ENCODE measurements around the gene ARHGAP6.

The ARHGAP6 gene

DNA sequence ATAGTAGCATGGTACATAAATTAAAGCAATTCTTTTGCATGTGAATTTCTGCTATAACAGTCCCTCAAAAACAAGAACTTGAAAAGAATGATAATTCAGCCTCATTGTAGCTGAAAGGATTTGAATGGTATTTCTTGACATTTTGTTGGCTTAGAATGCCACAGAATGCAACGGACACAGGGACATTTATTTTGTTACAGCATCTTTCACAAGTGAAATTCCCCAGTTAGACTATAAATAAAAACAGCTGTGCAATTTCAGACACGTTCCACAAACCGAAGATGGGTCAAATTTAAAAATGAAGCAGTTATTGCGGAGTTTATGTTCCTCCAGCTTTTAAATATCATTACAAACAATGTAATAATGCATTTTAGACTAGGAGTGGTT lies 455.3 kb downstream of the ARHGAP6 start:
- no peak for DNase-seq (ENCODE audit: low spot score)
- TF ChIP-seq, protein P1, sequence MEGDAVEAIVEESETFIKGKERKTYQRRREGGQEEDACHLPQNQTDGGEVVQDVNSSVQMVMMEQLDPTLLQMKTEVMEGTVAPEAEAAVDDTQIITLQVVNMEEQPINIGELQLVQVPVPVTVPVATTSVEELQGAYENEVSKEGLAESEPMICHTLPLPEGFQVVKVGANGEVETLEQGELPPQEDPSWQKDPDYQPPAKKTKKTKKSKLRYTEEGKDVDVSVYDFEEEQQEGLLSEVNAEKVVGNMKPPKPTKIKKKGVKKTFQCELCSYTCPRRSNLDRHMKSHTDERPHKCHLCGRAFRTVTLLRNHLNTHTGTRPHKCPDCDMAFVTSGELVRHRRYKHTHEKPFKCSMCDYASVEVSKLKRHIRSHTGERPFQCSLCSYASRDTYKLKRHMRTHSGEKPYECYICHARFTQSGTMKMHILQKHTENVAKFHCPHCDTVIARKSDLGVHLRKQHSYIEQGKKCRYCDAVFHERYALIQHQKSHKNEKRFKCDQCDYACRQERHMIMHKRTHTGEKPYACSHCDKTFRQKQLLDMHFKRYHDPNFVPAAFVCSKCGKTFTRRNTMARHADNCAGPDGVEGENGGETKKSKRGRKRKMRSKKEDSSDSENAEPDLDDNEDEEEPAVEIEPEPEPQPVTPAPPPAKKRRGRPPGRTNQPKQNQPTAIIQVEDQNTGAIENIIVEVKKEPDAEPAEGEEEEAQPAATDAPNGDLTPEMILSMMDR (IDR thresholded peaks at IDR 0.05; ENCODE audit: extremely low read depth, missing control alignments): no peak

DNA sequence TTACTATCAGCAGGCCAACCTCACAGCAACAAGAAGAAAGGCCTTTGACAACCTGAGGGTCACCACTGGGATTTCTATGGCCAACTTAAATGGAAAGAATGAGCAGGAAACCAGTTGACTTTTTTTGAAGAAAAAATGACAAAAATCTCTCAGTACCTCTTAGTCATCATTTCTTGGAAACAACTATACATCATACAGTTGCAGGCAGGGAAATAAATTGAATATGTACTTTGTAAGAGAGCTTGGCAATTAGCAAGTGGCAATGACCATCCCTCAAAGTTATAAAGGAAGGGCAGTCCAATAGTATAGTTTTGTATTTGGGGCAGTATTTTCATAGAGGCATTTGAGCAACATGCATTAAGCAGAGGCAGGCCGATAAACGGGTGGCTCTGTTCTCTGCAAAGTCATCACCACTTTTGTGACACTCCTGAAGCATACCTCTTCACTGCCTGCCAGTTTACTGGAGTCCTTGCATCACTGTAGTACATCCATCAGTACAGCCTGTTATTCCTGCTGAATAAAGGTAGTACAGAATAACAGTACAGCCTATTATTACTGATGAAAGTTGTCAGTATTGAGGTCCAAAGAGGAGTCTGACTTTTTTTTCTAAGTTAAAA lies 455.8 kb downstream of the ARHGAP6 start:
- no peak for DNase-seq (ENCODE audit: low spot score)
- TF ChIP-seq, protein P1 (IDR thresholded peaks at IDR 0.05; ENCODE audit: extremely low read depth, missing control alignments): no peak

DNA sequence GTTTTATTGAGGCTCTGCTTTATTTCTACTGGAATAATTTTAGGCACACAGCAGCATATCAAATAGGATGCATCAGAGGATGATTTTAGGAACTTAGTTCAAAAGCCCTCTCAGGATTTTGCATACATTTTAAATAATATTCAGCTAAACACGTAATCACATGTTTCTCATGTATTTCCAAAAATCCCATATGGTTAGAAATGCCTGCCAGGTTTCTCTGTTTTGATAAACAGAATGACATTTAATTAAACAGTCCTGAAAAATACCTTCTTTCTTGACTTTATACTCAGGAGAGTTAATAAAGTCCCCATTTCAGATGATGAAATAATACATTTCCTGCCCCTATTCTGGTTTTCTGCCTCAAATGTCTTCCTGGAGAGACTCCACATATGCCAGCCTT lies 459.0 kb downstream of the ARHGAP6 start:
- TF ChIP-seq, protein P1 (IDR thresholded peaks at IDR 0.05; ENCODE audit: extremely low read depth, missing control alignments): no peak
- no peak for DNase-seq (ENCODE audit: low spot score)

DNA sequence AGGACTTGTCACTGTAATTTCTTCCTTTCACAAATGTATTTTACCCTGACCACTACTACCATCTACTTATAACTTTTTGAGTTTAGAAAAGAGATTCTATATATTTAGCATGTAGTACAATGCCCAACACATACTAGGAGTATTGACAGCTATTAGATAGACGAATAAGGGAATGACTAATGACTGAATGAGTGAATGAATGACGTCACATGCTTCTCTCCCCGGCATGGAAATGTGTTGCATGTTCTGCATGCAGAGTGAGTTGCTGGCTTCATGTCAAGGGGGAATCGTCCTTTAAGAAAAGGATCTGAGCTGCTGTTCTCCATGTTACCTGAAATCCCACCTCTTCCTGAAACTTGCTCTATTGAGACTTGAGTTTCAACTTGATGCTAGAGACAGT lies 459.9 kb downstream of the ARHGAP6 start:
- no peak for DNase-seq (ENCODE audit: low spot score)
- TF ChIP-seq, protein P1 (IDR thresholded peaks at IDR 0.05; ENCODE audit: extremely low read depth, missing control alignments): no peak

DNA sequence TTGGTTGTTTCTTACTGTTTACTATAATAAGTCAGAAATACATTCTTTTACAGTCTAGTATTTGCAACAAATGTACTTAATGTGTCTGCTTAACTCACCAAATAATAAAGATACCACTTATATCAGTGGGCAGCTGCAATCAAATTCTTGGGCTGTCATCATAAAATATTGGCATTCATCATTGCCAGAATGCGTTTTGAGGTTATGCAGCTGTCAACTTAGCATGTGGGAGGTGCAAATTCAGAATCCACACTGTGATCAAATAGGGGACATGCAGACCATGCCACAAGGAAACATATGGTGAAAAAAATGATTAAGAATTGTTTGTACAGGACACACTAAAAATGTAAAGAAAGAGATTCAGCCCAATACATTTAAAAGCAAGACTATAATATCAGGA lies 468.0 kb downstream of the ARHGAP6 start:
- TF ChIP-seq, protein P1 (IDR thresholded peaks at IDR 0.05; ENCODE audit: extremely low read depth, missing control alignments): no peak
- no peak for DNase-seq (ENCODE audit: low spot score)

DNA sequence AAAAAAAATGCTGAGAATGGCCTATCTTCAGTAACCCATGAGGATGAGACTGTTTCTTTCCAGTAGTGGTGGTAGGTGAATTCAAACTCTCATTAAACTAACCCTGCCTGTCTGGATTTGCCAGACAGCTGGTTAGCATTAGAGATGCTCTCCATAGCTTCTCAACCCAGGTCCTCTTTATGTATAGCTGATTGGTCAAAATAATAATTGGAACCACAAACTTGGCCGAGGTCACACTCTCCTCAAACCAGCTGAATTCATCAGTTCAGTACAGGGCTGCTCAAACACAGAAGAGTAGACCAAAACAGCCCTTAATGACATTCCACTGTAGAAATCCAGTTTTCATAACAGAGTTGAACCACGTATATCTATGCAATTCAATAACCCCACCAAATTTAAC lies 469.2 kb downstream of the ARHGAP6 start:
- DNase-seq (ENCODE audit: low spot score): no peak
- TF ChIP-seq, protein P1 (IDR thresholded peaks at IDR 0.05; ENCODE audit: extremely low read depth, missing control alignments): no peak

DNA sequence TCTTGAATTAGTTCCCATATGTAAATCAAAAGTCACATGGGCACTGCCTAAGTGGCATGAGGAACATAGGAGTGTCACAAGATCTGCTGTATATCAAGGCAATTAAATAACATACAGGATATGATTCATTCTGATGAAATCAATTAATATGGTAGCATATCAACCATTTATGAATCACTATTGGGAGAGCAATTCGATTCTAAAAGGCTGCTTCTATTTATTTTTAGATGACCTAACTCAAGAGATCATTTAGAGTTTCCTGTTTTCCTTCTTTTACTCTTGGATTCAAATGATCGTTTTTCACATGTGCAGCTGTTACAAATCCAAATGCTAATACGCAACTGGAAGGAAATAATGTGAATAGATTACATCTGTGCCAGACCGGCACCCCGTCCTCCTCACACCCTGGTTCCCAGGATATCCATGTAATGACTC lies 472.7 kb downstream of the ARHGAP6 start:
- TF ChIP-seq, protein P1 (IDR thresholded peaks at IDR 0.05; ENCODE audit: extremely low read depth, missing control alignments): no peak
- DNase-seq (ENCODE audit: low spot score): no peak
